Adrenal gland (tissue), 12 donors: ENCODE results near the gene MAPK7. TPM values are rescaled to one million over a fixed set of nuclear protein-coding genes. Genes with fewer than 3 reads are reported as not detected.

ENCODE experiments used
- DNase-seq, 7 donors: peaks; one replicate each; pipeline ENCODE4 v3.0.0-alpha.2; 2019 to 2020
- H3K27ac ChIP-seq, 5 donors: fragments of 200-600 bp; sonication (generic) in 4 of 5; 1 replicate in 3 of 5; 2 replicates in 2 of 5; pipeline versions ENCODE4 v1.5.1 to v1.8.0; 2016 to 2020; ENCODE audit warnings: mild to moderate bottlenecking in 1 of 5
- H3K27me3 ChIP-seq: fragments of 200-600 bp; 2 replicates; pipeline ENCODE4 v1.8.0; 2021
- H3K36me3 ChIP-seq, 2 donors: fragments of 200-600 bp; replicated peaks in 1 of 2; 1 replicate in 1 of 2; 2 replicates in 1 of 2; pipeline versions ENCODE4 v1.5.1 to v1.8.0; 2018 to 2022
- H3K4me1 ChIP-seq, 2 donors: fragments of 200-600 bp; replicated peaks in 1 of 2; 1 replicate in 1 of 2; 2 replicates in 1 of 2; pipeline versions ENCODE4 v1.5.1 to v1.8.0; 2018 to 2021
- H3K4me3 ChIP-seq, 4 donors: fragments of 200-600 bp; sonication (generic) in 3 of 4; one replicate each; pipeline ENCODE4 v1.5.1; 2016 to 2018
- H3K9me3 ChIP-seq, 3 donors: fragments of 200-600 bp; sonication (generic) in 1 of 3; replicated peaks in 1 of 3; 1 replicate in 2 of 3; 2 replicates in 1 of 3; pipeline versions ENCODE4 v1.5.1 to v1.8.0; 2016 to 2021
- POLR2A ChIP-seq, 2 donors: fragments of 450-650 bp; IDR thresholded peaks; one replicate each; pipeline ENCODE4 v1.6.1; 2017; ENCODE audit warnings: antibody characterized with exemption in 2 of 2, mild to moderate bottlenecking in 2 of 2, moderate library complexity in 1 of 2
- WGBS, 4 donors: extraction: QIAGEN DNeasy Blood & Tissue Kit in 2 of 4; methylation state at CpG; one replicate each; pipeline versions ENCODE4 v1.1.5 to v1.1.7; 2013 to 2017; 5-methylcytosine and 5-hydroxymethylcytosine counted together
- intact Hi-C, 2 donors: fragments of 100-400 bp; cut with DNase I; formaldehyde crosslinking; loops; one replicate each; pipeline versions ENCODE4 v1.14.1 to v1.15.0; 2022 to 2023
- polyA plus RNA-seq, 3 donors: library from polyadenylated mRNA; stranded (reverse); fragments of 200-250 nt in 2 of 3; fragments of 350-450 nt in 1 of 3; fragmentation: Illumina TruSeq in 1 of 3; extraction: RNeasy Lipid Tissue Mini Kit (QIAGEN cat#74804) in 1 of 3; gene quantifications; one replicate each; pipeline ENCODE4 v1.2.3, GENCODE V29; 2013 to 2014
- total RNA-seq, 9 donors: library from RNA; depleted of rRNA in 4 of 9; stranded (reverse); fragments of >200 nt in 4 of 9; fragments of 120-200 nt in 1 of 9; fragmentation: NEBNext Ultra II Directional in 1 of 9; extraction: Animal tissue kit (Norgen Biotek cat#: 25700) in 1 of 9; gene quantifications; one replicate each; pipeline versions ENCODE4 v1.1.0 to v1.2.4, GENCODE V29; 2013 to 2023
- TF ChIP-seq, protein P1 (sequence below), 6 experiments: fragments of 450-650 bp in 4 of 6; fragments of 200-600 bp in 2 of 6; sonication (generic) in 1 of 6; IDR thresholded peaks; 1 replicate in 5 of 6; 2 replicates in 1 of 6; pipeline versions ENCODE4 v1.5.1 to v1.8.0; 2016 to 2021; ENCODE audit warnings: antibody characterized with exemption in 6 of 6, mild to moderate bottlenecking in 2 of 6, moderate library complexity in 1 of 6
- donor health status: healthy with polysubstance abuse.
- donor health status: Bipolar disorder and iron deficiency.
- donor health status: DM: yes; HTN: yes; CAD: no.
- donor health status: DM: no; HTN: no; CAD: no.
- donor health status: DM: no; HTN: no; CAD: no.
- donor health status: DM: yes; HTN: yes; CAD: no.

MAPK7 gene
- total and polyA plus RNA-seq, 12 donors = 7.6 to 223 (median 44.6) TPM

DNA sequence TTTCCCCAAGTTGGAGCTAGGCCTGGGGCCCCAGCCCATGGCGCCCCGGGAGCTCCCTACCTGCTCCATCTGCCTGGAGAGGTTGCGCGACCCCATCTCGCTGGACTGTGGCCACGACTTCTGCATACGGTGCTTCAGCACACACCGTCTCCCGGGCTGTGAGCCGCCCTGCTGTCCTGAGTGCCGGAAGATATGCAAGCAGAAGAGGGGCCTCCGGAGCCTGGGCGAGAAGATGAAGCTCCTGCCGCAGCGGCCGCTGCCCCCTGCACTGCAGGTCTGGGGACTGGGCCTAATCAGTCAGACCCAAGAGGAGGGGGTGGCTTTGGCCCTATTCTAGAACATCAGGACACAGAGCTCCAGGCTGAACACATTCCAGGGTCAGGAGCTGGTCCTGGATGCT, 34.2 kb downstream of the MAPK7 start:
- Histone ChIP-seq H3K27ac (no peak overlapping the region), H3K36me3 (no peaks in the 10 kb centered on the region), H3K4me1 (no peaks in the 10 kb centered on the region), H3K4me3 (no peak overlapping the region), H3K27me3 (no peaks in the 10 kb centered on the region), H3K9me3 (no peaks in the 10 kb centered on the region)
- DNase-seq = no peak
- intact Hi-C loops = no loop called here
- TF ChIP-seq POLR2A (IDR thresholded peaks at IDR 0.05) = no peak
- TF ChIP-seq, protein P1, sequence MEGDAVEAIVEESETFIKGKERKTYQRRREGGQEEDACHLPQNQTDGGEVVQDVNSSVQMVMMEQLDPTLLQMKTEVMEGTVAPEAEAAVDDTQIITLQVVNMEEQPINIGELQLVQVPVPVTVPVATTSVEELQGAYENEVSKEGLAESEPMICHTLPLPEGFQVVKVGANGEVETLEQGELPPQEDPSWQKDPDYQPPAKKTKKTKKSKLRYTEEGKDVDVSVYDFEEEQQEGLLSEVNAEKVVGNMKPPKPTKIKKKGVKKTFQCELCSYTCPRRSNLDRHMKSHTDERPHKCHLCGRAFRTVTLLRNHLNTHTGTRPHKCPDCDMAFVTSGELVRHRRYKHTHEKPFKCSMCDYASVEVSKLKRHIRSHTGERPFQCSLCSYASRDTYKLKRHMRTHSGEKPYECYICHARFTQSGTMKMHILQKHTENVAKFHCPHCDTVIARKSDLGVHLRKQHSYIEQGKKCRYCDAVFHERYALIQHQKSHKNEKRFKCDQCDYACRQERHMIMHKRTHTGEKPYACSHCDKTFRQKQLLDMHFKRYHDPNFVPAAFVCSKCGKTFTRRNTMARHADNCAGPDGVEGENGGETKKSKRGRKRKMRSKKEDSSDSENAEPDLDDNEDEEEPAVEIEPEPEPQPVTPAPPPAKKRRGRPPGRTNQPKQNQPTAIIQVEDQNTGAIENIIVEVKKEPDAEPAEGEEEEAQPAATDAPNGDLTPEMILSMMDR (IDR thresholded peaks at IDR 0.05) = no peak
- 92 to 98% (median 93%) methylated on average over 14 to 16 of the region's 16 CpGs for WGBS, 4 donors

DNA sequence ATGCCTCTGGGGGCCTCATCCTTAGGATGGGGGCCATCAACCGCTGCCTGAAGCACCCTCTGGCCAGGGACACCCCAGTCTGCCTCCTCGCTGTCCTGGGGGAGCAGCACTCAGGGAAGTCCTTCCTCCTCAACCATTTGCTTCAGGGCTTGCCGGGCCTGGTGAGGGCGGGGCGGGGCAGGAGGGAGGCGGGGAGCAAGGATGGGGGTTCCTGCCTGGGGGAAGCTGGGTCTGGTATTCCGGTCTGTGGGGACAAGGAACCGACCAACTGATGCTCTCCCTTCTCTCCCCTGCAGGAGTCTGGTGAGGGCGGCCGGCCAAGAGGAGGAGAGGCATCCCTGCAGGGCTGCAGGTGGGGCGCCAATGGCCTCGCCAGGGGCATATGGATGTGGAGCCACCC, 34.7 kb downstream of the MAPK7 start:
- no peak overlapping the region for H3K27ac ChIP-seq
- intact Hi-C loops = no loop called here
- no peak overlapping the region for H3K4me3 ChIP-seq
- H3K36me3 ChIP-seq = no peaks in the 10 kb centered on the region
- no peaks in the 10 kb centered on the region for H3K4me1 ChIP-seq
- WGBS, 4 donors = 88 to 94% (median 91%) methylated on average over 6 to 12 of the region's 12 CpGs
- no peaks in the 10 kb centered on the region for H3K9me3 ChIP-seq
- no peaks in the 10 kb centered on the region for H3K27me3 ChIP-seq
- no peak for DNase-seq
- TF ChIP-seq, protein P1 (IDR thresholded peaks at IDR 0.05) = no peak

DNA sequence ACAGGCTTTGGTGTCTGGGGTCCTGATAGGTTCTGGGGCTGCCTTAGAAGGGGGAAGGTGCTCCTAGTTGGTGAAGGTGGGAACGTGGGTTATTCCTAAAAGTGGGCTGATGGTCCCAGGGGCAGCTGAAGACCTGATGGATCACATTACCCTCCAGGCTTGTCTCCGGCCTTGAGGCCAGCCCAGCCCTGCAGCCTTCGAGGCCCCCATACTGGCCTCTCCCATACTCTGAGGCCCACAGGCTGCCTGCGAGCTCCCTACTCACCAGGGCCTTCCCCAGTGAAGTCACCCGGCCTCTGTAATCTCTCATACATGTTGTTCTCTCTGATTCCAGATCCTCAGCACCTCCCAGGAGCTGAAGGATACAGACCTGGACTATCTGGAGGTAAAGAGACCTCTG, 35.5 kb downstream of the MAPK7 start:
- no peak for TF ChIP-seq POLR2A (IDR thresholded peaks at IDR 0.05)
- TF ChIP-seq, protein P1 (IDR thresholded peaks at IDR 0.05) = no peak
- no peaks in the 10 kb centered on the region for H3K9me3 ChIP-seq
- intact Hi-C loops = no loop called here
- 78 to 100% (median 85%) methylated on average over 2 to 5 of the region's 5 CpGs for WGBS, 4 donors
- H3K4me1 ChIP-seq = no peaks in the 10 kb centered on the region
- no peaks in the 10 kb centered on the region for H3K27me3 ChIP-seq
- no peaks in the 10 kb centered on the region for H3K36me3 ChIP-seq
- DNase-seq = no peak
- no peak overlapping the region for H3K27ac ChIP-seq
- H3K4me3 ChIP-seq = no peak overlapping the region

DNA sequence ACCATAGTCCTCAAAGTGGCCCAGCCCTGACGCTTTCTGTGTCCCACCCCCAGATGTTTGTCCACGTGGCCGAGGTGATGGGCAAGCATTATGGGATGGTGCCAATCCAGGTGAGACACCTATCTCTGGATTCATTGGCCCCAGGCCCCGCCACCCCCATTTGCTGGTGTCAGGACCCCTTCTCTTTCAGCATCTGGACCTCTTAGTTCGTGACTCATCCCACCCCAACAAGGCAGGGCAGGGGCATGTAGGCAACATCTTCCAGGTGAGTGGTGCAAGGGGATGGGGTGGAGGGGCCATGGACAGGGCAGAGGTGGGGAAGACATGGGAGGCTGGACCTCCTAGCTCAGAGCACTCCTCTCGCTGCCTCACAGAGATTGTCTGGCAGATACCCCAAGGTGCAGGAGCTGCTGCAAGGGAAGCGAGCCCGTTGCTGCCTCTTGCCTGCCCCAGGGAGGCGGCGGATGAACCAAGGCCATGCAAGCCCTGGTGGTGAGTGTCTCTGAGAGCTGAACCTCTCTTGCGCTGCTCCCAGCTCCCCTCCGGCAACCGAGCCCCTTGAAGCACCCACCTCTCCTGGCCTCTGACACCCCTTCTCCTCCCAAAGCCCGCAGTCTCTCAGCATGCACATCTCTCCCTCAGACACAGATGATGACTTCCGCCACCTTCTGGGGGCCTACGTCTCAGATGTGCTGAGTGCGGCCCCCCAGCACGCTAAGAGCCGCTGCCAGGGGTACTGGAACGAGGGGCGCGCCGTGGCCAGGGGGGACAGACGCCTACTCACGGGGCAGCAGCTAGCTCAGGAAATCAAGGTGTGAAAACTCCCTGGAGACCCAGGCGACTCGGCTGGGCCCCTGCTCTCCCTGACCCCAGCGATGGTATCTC, 36.3 kb downstream of the MAPK7 start:
- TF ChIP-seq POLR2A (IDR thresholded peaks at IDR 0.05) = no peak
- TF ChIP-seq, protein P1 (IDR thresholded peaks at IDR 0.05) = no peak
- no peaks in the 10 kb centered on the region for H3K27me3 ChIP-seq
- intact Hi-C loops = no loop called here
- no peaks in the 10 kb centered on the region for H3K9me3 ChIP-seq
- DNase-seq = no peak
- H3K4me3 ChIP-seq = no peak overlapping the region
- 79 to 85% (median 82%) methylated on average over 12 to 28 of the region's 28 CpGs for WGBS, 4 donors
- H3K27ac ChIP-seq = no peak overlapping the region
- no peaks in the 10 kb centered on the region for H3K36me3 ChIP-seq
- H3K4me1 ChIP-seq = no peaks in the 10 kb centered on the region
